SKM-1 (cell line): ENCODE measurements around the gene BTBD19.
"Not testable (repeated sequence)": the region's sequence is repeated elsewhere in the genome, so short reads cannot be mapped to it uniquely, and the experiment has no call there.

ENCODE experiments used
- DNase-seq: peaks from one replicate; lab custom pipeline; 2025; ENCODE audit not compliant: unreplicated experiment; lab: John Stamatoyannopoulos, UW

The BTBD19 gene

DNA sequence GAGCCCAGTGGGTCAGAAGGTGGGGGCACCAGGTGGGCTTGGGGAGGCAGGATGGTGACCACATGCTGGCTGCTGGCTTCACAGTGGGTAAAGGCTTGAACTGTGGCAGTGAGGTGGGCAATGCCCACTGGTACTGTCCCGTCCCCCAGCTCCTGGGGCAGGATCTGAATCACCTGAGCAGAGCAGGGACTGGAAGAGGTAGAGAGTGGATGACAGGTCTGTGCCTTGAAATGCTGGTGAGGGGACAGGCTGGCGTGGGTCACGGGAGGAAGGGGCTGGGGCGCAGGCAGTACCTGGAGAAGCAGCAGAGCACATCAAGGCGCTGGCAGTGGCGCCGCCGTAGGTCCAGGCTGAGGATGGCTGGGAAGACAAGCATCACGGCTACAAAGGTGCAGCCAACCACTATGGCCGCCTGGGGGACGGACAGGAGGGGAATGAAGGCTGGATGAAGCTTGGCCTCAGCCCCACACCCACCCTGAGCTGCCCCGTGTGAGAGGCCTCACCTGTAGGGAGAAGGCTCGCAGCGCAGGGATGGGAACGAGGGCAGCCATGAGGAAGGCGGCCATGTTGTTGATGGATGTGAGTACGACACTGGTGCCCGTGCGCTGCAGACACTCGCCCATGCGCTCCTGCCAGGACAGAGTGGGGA, 19.8 kb downstream of the BTBD19 start:
- DNase-seq: no peak

DNA sequence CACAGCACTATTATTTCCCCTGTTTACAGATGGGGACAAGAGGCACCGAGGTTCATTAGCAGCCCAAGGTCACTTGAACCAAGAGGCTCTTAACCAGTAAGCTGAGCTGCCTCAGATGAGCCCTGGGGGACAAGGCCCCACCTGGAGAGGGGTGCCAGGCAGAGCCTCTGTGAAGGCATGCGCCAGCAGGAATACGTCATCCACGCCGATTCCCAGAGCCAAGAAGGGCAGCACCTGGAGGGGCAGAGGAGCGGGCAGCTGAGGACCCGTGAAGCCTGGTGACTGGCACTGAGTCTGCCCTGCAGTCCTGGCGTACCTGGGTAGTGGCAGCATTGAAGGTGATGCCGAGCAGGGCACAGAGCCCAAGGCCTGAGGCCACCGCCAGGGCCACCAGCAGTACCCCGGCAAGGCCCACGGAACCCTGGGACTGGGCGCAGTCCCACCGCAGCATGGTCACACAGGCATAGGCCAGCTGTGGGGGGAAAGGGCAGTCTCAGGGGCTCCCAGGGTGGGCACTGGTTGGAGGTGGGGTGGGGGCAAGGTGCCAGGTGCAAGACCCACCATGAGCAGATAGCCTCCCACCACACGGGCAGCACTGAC, 20.6 kb downstream of the BTBD19 start:
- DNase-seq: no peak

DNA sequence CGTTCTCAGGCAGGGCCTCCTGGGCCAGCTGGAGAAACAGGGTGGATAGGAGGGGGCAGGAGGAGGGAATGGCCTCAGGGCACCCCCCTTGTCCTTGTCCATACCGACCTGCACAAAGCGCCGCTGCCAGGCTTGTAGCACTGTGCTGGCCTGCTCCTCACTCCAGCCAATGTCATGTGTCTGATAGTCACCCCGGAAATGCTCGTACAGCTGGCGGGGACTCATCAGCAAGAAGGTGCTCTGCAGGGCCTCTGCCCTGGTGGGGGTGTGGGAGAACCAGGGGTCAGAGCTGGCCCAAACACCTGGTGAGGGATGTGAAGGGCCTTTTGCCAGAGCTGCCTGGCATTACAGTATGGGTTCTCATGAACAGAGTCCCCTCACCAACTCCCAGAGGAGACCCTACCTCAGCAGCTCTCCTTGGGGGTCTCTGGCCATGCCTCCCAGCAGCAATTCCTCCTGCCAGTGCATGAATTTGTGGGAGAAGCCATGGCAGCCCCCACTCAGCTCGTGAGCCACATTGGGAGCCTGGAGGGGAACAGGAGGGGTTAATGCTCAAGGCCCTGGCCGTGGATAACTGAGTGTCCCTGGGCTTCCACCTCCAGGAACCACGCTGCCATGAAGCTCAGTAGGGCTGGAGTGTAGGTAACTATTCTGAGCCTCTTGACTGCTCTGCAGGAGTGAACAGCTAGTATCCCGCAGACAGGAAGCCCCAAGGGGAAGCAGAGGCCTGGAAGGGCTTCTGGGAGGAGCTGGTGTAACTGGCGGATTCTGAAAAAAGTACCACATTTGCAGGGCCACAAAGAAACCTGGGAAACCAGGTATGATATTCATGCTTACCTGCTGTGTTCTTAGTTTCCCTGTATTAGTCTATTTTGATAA, 21.4 kb downstream of the BTBD19 start:
- no peak for DNase-seq

DNA sequence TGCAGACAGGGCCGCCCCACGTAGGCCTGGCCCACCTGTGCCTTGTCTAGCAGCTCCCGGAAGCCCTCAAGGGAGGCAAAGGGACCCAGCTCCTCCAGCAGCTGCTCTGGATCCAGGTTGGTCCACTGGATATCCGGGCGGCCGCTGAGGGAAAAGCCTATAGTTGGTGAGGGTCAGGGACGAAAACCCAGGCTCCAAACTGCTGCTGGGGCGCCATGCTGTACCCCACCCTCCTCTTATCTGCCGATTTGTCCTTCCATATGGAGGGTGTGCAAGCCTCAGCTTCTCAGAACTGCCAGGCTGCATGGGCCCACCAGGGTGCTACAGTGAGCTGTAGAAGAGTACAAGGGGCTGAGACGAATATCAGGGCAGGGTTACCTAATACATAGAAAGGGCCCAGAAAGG, 22.6 kb downstream of the BTBD19 start:
- DNase-seq: no peak

DNA sequence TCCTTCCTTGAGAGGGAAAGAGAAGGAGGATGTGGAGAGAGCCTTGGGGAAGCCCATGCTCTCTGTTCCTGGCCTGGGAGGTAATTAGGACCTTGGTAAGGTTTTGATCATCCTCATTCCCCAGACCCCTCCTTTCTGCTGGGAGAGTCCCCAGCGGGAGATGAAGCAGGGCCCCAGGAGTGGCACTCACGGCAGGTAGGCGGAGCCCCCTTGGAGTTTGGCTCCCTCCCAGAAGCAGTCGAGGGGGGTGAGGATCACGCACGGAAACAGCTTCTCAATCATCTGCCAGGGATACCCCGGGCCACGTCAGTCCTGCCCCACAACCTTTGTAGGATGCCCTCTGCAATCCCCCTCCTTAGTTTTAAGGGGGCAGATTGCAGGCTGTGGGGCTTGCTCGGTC, 23.2 kb downstream of the BTBD19 start:
- no peak for DNase-seq

DNA sequence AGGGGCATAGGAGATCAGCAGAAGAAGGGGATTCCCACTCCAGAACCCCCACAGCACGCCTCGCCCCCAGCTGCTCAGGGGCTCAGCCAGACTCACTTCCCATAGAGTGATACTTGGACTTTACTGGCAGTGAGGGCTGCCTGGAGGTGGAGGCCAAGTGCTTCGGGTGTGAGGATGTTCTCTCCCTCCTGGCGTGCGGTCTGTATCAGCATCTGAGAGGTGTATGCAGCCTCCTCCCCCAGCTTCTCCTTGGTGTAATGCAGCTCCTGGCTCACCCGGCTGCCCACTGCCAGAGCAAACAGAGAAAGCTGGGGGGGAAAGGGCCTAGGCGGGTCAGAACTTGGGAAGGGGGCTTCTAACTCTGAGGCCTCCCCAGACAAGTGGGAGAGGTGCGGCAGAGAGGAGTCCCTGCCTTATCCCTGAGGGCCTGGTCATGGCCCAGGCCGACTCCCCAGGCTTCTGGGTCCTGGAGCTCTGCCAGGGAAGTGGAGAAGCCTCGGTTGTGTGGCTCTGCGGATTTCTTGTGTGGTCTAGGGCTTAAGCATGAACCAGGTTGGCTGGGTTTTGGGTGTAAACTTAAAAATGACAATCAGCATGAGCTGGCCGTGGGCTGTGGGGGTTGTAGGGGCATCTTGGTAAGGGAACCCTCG, 23.9 kb downstream of the BTBD19 start:
- DNase-seq: no peak

DNA sequence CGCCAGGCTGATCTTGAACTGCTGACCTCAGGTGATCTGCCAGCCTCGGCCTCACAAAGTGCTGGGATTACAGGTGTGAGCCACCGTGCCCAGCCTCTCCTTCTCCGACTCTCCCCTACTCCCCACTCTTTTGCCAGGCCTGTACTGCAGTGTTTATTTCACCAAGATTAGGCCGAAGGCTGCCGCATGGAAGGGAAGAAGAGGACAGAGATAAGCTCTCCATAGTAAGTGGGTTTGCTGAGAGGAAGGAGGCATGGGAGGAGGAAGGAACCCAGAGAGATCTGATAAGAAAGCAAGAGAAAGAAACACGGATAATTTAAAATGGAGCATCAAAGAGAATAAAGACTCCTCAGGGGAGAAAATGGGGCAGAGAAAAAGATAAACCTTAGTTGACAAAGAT, 26.0 kb downstream of the BTBD19 start:
- DNase-seq: no peak

DNA sequence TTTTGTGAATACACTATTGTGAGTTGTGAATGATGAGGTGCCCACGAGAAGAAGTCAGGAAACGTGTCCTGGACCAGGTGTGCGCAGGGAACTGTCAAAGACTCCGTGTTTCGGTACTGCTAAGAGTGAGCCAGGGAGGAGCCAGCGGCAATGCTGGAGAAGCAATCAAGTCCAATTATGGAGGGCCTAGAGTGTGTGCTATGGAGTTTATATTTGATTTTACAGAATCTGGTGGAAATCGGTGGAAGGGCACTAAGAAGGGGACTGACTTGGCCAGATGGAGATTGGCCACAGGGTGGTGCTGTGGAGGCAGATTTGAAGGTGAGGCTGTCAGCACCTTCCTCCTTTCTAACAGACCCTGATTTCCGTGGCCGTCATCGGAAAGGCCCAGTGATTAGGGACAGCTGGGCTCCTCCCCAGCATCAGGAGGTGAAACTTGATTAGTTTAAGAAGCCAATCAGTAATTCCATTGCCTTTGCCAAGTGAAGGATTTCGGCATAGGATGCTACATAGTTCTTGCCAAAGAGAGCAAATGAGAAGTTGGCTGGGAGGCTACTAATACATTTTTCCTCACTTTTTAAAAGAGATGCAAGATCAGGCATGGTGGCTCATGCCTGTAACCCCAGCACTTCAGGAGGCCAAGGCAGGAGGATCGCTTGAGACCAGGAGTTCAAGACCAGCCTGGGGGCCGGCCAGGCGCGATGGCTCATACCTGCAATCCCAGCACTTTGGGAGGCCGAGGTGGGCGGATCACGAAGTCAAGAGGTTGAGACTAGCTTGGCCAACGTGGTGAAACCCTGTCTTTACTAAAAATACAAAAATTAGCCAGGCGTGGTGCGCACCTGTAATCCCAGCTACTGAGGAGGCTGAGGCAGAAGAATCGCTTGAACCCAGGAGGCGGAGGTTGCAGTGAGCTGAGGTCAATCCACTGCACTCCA, 27.7 kb downstream of the BTBD19 start:
- peak; percentile 47 for DNase-seq

DNA sequence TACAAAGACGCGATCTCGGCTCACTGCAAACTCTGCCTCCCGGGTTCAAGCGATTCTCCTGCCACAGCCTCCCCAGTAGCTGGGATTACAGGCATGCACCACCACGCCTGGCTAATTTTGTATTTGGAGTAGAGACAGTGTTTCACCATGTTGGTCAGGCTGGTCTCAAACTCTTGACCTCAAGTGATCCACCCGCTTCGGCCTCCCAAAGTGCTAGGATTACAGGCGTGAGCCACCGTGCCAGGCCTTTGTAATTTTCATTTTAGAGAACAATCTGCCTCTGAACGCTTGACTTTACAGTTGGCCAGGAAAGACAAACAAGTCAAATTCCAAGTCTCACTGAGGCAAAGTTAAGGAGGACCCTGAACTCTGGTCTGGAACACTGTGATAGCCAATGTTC, 30.0 kb downstream of the BTBD19 start:
- not testable (repeated sequence) for DNase-seq

DNA sequence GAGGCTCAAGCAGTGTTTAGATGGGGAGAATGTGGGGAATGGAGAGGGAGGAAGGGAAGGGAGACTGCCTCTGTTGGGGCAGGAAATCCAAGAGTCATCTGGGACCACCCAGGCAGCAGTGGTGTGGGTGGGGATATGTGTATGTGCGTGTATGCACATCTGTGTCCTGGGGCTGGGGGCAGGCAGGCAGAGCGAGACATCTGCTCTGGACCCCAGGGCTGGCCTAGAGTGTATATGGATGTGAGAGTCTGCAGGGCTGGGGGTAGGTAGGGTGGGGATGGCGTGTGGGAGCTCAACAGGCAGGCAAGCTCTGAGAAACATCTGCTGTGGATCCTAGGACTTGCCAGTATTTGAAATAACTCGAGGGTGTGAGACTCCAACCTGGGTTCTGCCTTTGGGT, 31.3 kb downstream of the BTBD19 start:
- no peak for DNase-seq

DNA sequence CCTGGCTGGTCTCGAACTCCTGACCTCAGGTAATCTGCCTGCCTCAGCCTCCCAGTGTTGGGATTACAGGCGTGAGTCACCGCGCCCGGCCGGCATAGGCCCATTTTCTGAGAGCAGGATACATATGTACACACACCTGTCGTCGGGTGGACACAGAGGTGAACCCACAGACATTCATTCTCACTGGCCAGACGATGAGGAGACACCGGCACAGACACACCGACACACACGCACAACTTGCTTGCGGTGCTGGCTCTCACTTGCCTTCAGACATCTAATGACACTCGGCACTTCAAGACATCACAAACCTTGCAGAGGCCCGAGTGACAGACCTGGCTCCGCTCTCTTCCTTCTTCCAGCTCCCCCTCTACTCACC, 34.2 kb downstream of the BTBD19 start:
- no peak for DNase-seq

DNA sequence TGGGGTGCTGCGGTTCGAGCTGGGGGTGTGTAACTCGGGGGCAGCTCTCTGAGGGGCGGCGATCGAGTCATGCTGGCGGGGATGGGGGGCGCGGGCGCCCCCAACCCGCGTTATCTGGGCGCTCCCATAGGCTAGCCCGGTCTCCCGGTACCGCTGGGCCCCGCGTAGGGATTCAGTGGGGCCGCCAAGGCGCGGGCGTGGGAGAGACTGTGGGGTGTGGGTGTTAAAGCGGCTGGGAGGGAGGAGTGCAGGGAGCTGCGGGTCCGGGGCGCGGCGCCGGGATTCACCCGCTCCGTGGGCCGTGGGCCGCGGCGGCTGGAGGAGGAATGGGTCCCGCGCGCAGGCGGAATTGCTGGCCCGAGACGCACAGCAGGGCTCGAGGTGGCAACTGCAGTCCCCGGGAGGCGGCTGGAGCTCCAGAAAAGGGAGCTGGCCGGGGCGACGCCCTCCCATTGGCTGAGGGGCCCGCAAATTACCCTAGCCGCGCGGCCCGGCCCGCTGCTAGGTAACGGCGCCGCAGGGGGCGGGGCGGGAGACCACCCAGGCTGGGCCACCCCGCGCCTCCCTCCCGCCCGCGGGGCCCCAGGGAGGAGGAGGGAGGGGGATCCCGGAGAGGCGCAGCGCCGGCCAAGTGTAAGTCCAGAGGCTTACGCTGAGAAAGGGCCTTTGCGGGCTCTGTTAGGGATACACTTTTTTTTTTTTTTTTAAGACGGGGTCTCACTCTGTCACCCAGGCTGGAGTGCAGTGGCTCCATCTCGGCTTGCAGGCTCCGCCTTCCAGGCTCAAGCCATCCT, 34.7 kb downstream of the BTBD19 start, which contains the start of gene PTCH2:
TSS of gene PTCH2 (minus strand) at position 392 of the 794 bp plus-strand sequence. CDS start at position 71, 321 bp downstream.
- no peak for DNase-seq

DNA sequence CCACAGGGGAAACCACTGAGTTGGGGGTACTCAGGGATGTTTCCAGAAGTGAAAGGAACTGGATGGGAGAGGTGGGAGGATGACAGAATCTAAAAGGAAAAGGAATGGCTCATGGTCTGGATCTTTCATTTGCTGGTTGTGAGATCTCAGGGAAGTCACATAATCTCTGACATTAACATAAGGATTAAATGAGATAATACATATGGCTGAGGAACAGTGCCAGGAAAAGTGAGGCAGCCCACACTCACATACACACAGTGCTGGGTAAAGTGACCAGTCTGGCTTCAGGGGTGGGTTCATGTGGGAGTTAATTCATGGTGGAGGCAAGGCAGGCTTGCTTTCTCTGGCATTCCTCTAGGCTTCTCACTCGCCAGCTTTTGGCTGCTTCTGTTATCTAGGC, 38.7 kb downstream of the BTBD19 start:
- DNase-seq: no peak

DNA sequence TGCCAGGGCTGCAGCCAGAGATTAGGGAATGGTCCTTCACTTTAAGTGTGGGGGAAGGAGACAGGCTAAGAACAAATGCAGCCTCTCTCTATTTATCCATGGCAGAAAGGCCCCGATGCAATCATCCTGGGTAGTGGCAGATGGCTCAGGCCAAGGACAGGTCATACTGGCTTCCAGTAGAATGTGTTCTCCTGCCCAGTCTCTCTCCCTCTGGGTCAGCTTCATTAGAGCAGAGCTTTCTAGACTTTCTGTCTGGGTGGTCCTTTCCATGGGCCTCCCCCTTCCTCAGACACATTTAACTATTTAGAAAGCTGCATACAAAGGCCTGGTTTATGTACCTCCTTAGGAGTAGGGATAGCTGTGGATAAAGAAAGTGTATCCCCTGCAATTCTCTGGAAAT, 39.5 kb downstream of the BTBD19 start:
- DNase-seq: no peak

DNA sequence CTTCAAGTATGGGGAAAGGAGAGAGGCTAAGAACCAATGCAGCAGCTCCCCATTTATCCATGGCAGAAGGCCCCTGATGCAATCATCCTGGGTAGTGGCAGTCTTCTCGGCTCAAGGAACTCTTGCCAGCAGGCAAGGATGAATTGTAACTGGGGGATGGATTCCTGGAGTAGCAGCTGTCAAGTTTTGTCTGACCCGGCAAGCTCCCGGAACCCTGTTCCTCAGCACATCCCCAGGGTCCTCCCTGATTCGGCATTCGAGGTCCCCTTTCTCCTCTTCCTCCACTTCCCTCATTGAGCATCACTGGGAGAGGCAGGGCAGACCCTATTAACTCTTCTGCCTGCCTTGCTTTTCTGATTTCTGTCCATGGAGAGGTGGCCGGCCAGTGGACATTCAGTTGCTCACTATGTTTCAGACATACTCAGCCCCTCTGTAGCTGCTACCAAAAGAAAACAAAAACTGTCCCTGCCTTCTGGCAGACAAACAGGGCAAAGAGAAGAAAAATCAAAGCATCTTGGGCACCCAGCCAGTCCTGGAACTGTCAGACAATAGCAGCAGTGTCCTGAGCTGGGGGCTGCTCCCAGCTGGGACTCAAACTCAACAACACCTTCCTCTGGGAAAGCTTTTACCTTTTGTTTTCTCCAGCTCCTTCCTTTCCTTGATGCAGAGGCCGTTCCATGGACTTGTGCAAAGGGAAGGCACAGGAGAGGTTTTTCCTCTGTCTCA, 40.3 kb downstream of the BTBD19 start:
- DNase-seq: no peak

DNA sequence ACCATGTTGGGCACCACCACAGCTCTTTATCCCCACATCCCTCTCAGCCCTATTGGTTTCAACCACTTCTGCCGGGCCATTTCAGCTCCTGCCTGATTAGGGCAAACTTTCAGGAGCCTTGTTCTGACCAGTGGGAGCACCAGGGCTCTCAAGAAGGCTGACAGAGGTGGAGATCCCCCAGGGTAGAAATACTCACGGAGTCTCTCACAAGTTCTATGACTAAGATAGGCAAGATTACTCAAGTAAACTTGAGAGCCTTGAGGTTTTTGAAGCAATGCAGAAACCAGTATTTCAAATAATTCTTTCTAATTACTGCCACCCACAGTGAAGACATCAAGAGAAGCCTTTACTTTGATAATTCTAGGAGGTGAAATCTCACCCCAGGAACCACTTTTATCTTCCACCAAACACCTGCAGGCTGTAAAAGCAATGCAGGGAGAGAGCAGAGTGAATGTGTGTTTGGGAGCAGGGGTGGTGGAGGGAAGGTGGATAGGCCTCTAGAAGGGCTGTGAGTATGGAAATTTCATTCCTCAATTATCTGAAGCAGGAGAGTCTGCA, 41.3 kb downstream of the BTBD19 start:
- no peak for DNase-seq

DNA sequence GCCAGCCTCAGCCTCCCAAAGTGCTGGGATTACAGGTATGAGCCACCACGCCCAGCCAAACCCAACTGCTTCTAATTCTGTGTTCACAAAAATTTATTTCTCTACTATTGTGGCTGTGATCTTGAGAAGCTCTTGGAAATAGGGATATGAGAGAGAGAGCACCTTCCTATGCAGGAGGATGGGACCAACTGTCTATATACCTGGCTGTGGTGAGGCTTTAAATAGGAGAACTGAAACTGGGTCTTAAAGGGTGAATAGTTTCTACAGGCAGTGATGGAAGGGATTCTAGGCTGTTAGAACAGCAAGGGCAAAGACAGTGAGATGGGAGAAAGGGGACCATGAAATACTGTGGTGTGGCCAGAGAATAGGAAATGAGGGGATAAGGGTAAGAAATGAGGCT, 43.0 kb downstream of the BTBD19 start:
- no peak for DNase-seq

DNA sequence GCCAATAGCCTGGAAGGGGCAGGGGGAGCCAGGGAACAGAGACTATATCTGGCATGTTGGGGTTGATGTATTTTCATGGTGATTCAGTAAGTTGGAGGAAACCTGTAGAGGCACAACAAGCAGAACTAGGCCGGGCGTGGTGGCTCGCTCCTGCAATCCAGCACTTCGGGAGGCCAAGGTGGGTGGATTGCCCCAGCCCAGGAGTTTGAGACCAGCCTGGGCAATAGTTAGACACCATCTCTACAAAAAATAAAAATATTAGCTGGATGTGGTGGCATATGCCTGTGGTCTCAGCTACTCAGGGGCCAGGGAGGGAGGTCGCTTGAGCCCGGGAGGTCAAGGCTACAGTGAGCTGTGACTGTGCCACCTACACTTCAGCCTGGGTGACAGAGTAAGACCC, 44.9 kb downstream of the BTBD19 start:
- no peak for DNase-seq

DNA sequence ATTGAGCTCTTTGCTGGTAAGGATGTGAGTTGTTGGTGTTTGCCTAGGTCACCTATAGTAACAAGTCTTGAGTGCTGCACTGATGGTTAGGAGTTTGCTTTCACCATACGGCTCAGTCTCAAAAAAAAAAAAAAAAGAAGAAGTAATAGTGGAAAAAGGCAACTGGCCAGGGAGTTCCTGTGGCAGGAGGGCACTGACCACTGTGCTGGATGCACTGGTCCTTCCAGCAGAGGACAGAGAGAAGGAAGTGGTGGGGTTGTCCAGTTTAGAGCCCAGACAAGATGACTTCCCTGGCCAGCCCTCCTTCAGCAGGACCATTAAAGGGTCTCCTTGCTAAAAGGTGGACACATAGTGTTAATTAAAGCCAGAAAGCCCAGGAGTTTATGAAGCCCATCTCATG, 46.6 kb downstream of the BTBD19 start:
- DNase-seq: no peak
